ENCODE results near the gene TAS2R43. TPM values are rescaled to one million over a fixed set of nuclear protein-coding genes. Genes with fewer than 3 reads are reported as not detected.
"Not testable (repeated sequence)": the region's sequence is repeated elsewhere in the genome, so short reads cannot be mapped to it uniquely, and the experiment has no call there.

Gene TAS2R43
- polyA plus RNA-seq, 2 of the 4 experiments (the other 2 are of a cell fraction) = not detected

DNA sequence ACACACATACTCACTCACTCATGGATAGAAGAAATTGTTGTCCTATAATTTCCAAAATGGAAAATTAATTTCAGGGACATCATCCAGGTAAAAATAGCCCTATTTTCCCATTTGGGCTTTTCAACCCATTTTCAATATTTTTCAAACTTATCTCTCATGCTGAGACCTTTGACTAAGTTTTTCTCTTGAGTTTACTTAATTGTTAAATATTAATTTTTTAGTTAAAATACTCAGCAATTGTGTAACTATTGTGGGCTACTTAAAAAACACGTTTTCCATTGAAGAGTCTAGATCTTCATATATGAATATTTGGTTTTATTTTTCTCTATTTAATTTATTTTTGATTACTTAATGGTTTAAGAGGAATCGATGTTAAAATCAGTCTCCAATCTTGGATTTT lies 14.2 kb upstream of the TAS2R43 start:
- Histone ChIP-seq H3K4me3 (no peak overlapping the region), H3K27ac (no peak overlapping the region), H3K4me1 (peaks cover 6% of the 10 kb centered on the region; the same call in 2 of the 3 replicates), H3K4me2 (peak overlapping the region; percentile 40; the same call in 2 of the 3 replicates), H3K9me3 (peaks cover 13% of the 10 kb centered on the region; the same call in 2 of the 3 replicates)
- POLR2A ChIA-PET = no interaction called here
- whole genome bisulfite sequencing (ENCODE audit: missing lambda C conversion rate) = 59% methylated on average over 2 of the region's 2 CpGs
- FAIRE-seq (no peak), DNase-seq (ENCODE audit: low read depth in 1 of 2, low spot score in 1 of 2) (no peak), ATAC-seq (no peak)
- TF ChIP-seq ESRRA (IDR thresholded peaks at IDR 0.05; ENCODE audit: borderline replicate concordance, low read length) (no peak), EP300 (IDR thresholded peaks at IDR 0.05) (no peak), CHD4 (IDR thresholded peaks at IDR 0.05; ENCODE audit: borderline replicate concordance) (no peak), MYC (IDR thresholded peaks at IDR 0.05; ENCODE audit: borderline replicate concordance, low read length) (no peak), POLR2AphosphoS2 (conservative IDR thresholded peaks at IDR 0.05; ENCODE audit: low read length) (no peak), RFX5 (IDR thresholded peaks at IDR 0.05) (no peak), NPAS2 (CRISPR knock-in tag; IDR thresholded peaks at IDR 0.05; ENCODE audit: borderline replicate concordance) (no peak), JUN (IDR thresholded peaks at IDR 0.05) (no peak), EHF (CRISPR knock-in tag; IDR thresholded peaks at IDR 0.05) (no peak), KDM1A (IDR thresholded peaks at IDR 0.05; ENCODE audit: low read depth) (no peak), RARB (CRISPR knock-in tag; IDR thresholded peaks at IDR 0.05) (no peak), POLR2A (IDR thresholded peaks at IDR 0.05; ENCODE audit: low read length) (no peak)
- TF ChIP-seq, protein P1, sequence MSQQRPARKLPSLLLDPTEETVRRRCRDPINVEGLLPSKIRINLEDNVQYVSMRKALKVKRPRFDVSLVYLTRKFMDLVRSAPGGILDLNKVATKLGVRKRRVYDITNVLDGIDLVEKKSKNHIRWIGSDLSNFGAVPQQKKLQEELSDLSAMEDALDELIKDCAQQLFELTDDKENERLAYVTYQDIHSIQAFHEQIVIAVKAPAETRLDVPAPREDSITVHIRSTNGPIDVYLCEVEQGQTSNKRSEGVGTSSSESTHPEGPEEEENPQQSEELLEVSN (IDR thresholded peaks at IDR 0.05; ENCODE audit: borderline replicate concordance, low read depth) = no peak
- CTCF ChIA-PET = no interaction called here

DNA sequence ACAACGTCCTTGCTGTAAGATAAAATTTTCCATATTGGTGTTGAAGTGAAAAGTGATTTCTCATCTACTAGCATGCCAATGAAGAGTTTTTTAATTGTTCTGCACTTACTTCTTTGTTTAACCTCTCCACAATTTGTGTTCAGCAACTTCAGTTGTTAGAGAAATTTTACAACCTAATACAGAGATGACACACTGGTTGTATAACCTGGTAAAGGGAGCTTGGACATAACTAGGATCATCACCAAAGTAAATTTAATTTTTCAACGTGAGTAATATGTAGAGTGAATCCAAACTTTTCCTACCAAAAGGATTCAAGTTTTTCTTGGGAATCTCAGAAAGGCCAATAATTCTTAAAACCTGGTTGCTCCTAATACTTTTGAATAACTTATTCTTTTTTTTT lies 13.4 kb upstream of the TAS2R43 start:
- FAIRE-seq (no peak), DNase-seq (ENCODE audit: low read depth in 1 of 2, low spot score in 1 of 2) (no peak), ATAC-seq (no peak)
- H3K27ac ChIP-seq = no peak overlapping the region
- peaks cover 12% of the 10 kb centered on the region; the same call in 2 of the 3 replicates for H3K9me3 ChIP-seq
- no peak overlapping the region for H3K4me3 ChIP-seq
- POLR2A ChIA-PET = no interaction called here
- WGBS (ENCODE audit: missing lambda C conversion rate) = 22% methylated on average over 2 of the region's 2 CpGs
- no peak overlapping the region; the same call in 2 of the 3 replicates for H3K4me2 ChIP-seq
- CTCF ChIA-PET = no interaction called here
- TF ChIP-seq, protein P2, sequence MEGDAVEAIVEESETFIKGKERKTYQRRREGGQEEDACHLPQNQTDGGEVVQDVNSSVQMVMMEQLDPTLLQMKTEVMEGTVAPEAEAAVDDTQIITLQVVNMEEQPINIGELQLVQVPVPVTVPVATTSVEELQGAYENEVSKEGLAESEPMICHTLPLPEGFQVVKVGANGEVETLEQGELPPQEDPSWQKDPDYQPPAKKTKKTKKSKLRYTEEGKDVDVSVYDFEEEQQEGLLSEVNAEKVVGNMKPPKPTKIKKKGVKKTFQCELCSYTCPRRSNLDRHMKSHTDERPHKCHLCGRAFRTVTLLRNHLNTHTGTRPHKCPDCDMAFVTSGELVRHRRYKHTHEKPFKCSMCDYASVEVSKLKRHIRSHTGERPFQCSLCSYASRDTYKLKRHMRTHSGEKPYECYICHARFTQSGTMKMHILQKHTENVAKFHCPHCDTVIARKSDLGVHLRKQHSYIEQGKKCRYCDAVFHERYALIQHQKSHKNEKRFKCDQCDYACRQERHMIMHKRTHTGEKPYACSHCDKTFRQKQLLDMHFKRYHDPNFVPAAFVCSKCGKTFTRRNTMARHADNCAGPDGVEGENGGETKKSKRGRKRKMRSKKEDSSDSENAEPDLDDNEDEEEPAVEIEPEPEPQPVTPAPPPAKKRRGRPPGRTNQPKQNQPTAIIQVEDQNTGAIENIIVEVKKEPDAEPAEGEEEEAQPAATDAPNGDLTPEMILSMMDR (IDR thresholded peaks at IDR 0.05) = no peak
- TF ChIP-seq EHF (CRISPR knock-in tag; IDR thresholded peaks at IDR 0.05) (no peak), HDAC2 (IDR thresholded peaks at IDR 0.05) (no peak), TFCP2L1 (CRISPR knock-in tag; IDR thresholded peaks at IDR 0.05) (no peak), RFX5 (IDR thresholded peaks at IDR 0.05) (no peak), KDM5A (IDR thresholded peaks at IDR 0.05) (no peak), ESRRA (IDR thresholded peaks at IDR 0.05; ENCODE audit: borderline replicate concordance, low read length) (no peak), CBX8 (IDR thresholded peaks at IDR 0.05) (no peak), JUN (IDR thresholded peaks at IDR 0.05) (no peak), FOSB (CRISPR knock-in tag; IDR thresholded peaks at IDR 0.05) (no peak), NFE2L2 (conservative IDR thresholded peaks at IDR 0.05; ENCODE audit: low read length) (no peak)
- TF ChIP-seq, protein P3, sequence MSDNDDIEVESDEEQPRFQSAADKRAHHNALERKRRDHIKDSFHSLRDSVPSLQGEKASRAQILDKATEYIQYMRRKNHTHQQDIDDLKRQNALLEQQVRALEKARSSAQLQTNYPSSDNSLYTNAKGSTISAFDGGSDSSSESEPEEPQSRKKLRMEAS (IDR thresholded peaks at IDR 0.05) = no peak
- TF ChIP-seq, protein P4, sequence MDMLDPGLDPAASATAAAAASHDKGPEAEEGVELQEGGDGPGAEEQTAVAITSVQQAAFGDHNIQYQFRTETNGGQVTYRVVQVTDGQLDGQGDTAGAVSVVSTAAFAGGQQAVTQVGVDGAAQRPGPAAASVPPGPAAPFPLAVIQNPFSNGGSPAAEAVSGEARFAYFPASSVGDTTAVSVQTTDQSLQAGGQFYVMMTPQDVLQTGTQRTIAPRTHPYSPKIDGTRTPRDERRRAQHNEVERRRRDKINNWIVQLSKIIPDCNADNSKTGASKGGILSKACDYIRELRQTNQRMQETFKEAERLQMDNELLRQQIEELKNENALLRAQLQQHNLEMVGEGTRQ (IDR thresholded peaks at IDR 0.05) = no peak
- H3K4me1 ChIP-seq = peaks cover 6% of the 10 kb centered on the region; the same call in 2 of the 3 replicates

DNA sequence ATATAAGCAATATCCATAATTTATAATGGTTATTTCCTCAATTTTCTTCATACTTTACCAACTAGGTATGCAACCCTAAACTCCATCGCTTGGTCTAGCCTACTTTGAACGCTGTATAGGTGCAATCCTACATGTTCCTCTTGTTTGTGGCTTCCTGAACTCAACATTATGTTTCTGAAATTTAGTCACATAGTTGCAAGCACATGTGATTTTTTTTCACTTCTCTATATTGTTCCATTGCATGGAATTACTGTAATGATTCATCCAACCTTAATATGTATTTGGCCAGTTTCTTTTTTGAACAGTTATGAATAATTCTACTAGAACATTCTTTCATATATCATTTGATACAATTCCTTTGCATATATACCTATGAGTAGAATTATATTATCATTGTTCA lies 2.8 kb upstream of the TAS2R43 start:
- H3K27ac ChIP-seq; FAIRE-seq; CTCF ChIA-PET; H3K9me3 ChIP-seq; H3K4me2 ChIP-seq; POLR2A ChIA-PET; H3K4me1 ChIP-seq; H3K4me3 ChIP-seq; ATAC-seq; DNase-seq (ENCODE audit: low read depth in 1 of 2, low spot score in 1 of 2): not testable (repeated sequence)
- no CpG with 5 or more reads among the region's 2 CpGs for WGBS (ENCODE audit: missing lambda C conversion rate)
